ENCODE results near the gene PCDH18.

DNA sequence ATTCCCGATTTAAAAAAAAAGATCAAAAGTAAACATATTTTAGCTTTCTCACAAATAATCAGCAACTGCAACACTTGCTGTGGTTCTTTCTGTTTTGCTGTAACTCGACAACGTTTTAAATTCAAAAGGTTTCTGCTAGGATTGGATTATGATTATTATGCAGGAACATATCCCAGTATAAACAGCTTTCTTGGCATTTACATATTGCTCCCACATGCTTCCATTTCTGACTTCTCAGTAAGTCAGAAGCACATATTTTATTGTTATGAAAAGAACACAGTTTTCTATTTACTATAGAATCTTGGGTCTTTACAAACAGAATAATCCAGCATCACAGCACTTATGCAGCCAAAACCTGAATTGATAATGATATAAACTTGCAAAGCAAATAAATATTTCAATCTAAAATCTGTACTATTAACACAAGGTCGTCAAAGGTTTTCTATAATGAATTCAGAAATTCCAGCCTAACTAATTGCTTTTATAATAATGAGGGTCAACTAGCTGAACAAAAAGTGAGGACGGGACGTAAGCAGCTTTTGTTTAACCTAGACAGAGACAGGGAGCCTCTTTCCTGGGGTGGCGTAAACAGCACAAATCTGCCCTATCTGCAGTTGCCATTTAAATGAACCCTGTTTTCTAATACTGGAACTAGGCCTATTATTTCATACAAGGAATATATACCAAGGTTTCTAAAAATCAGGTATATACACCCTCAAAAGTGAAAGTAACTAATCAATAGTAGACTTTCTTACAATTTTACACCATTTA, 9.8 kb upstream of the PCDH18 start:
- no peak for TF ChIP-seq CTCF (IDR thresholded peaks at IDR 0.05)
- no peak for TF ChIP-seq POLR2AphosphoS5 (IDR thresholded peaks at IDR 0.05)
- no peak for TF ChIP-seq EP300 (IDR thresholded peaks at IDR 0.05)
